ENCODE data around the gene ZBTB8B. TPM values are rescaled to one million over a fixed set of nuclear protein-coding genes. Genes with fewer than 3 reads are reported as not detected.

ZBTB8B gene
- total RNA-seq, 1 donor from 2014 or later = 1.9 TPM

DNA sequence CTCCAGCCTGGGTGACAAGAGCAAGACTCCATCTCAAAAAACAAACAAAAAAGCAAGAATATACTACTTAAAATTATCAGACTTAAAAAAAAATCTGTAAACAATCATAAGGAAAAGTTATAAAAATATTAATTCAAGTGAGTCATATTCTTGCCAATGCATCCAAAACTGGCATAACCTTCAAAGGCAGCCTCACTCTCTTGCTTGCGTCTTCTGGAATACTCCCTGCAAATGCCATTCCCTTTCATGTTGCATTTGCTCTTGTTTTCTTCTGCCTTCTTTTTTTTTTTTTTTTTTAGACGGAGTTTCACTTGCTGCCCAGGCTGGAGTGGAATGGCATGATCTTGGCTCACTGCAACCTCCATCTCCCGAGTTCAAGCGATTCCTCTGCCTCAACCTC, 42.1 kb downstream of the ZBTB8B start:
- Mint-ChIP-seq H3K4me3 (no peak overlapping the region), H3K4me1 (ENCODE audit: unreplicated experiment) (peaks cover 3% of the 10 kb centered on the region)

DNA sequence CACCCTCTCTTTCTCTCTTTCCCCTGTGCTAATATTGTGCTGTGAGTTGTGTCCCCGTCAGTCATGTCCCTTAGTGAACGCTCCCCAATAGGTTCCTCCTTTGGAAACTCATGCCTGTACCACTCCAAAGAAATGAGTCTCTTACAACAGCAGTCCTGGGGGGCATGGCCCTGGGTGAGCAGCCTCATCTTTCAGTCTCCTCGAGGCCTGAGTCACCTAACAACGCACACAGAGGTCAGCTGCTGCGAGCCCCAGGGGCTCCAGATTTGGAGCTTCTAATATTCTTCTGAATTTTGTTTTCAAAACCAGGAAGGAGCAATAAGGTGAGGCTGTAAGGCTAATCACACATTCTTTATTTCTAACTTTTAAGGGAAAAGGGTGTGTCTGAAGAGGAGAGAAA, 43.9 kb downstream of the ZBTB8B start:
- no peak for DNase-seq (ENCODE audit: extremely low spot score, unreplicated experiment)
- peaks cover 3% of the 10 kb centered on the region for H3K4me1 Mint-ChIP-seq (ENCODE audit: unreplicated experiment)
- TF ChIP-seq CTCF (conservative IDR thresholded peaks at IDR 0.05) = no peak
- no peak overlapping the region for H3K4me3 Mint-ChIP-seq
- H3K9me3 Mint-ChIP-seq = no peaks in the 10 kb centered on the region
- no peak overlapping the region for H3K27ac Mint-ChIP-seq
- H3K27me3 Mint-ChIP-seq = no peaks in the 10 kb centered on the region
- no peaks in the 10 kb centered on the region for H3K36me3 Mint-ChIP-seq

More for the DNA sequence above, 42.1 kb downstream of the ZBTB8B start:
- H3K27me3 Mint-ChIP-seq = no peaks in the 10 kb centered on the region
- TF ChIP-seq CTCF (conservative IDR thresholded peaks at IDR 0.05) = no peak
- no peaks in the 10 kb centered on the region for H3K36me3 Mint-ChIP-seq
- no peak overlapping the region for H3K27ac Mint-ChIP-seq
- no peak for DNase-seq (ENCODE audit: extremely low spot score, unreplicated experiment)
- no peaks in the 10 kb centered on the region for H3K9me3 Mint-ChIP-seq

- H3K27me3 Mint-ChIP-seq = no peaks in the 10 kb centered on the region
- peaks cover 3% of the 10 kb centered on the region for H3K4me1 Mint-ChIP-seq (ENCODE audit: unreplicated experiment)
- no peaks in the 10 kb centered on the region for H3K9me3 Mint-ChIP-seq
- no peak for TF ChIP-seq CTCF (conservative IDR thresholded peaks at IDR 0.05)
- no peak overlapping the region for H3K4me3 Mint-ChIP-seq
- H3K36me3 Mint-ChIP-seq = no peaks in the 10 kb centered on the region
- H3K27ac Mint-ChIP-seq = no peak overlapping the region
- no peak for DNase-seq (ENCODE audit: extremely low spot score, unreplicated experiment)
Observed at GRCh38 chr1:32509939-32510338, 45.1 kb downstream of the ZBTB8B start.

Other genes starting within 250 kb of the ZBTB8B start
- gene TMEM234, start 242.7 kb upstream of the ZBTB8B start, total RNA-seq (ENCODE audit: low replicate concordance) = 33.9 and 35.4 TPM in 2 replicates
- gene EIF3I, start 242.7 kb upstream of the ZBTB8B start, total RNA-seq (ENCODE audit: low replicate concordance) = 162 and 179 TPM in 2 replicates
- 1.4 and 2.1 TPM in 2 replicates for gene FAM167B, start 217.8 kb upstream of the ZBTB8B start, total RNA-seq (ENCODE audit: low replicate concordance)
- gene LCK, start 213.8 kb upstream of the ZBTB8B start, total RNA-seq (ENCODE audit: low replicate concordance) = not detected in 2 replicates
- 108 and 114 TPM in 2 replicates for gene HDAC1, start 173.0 kb upstream of the ZBTB8B start, total RNA-seq (ENCODE audit: low replicate concordance)
- gene MARCKSL1, start 128.8 kb upstream of the ZBTB8B start, total RNA-seq (ENCODE audit: low replicate concordance) = 247 and 465 TPM in 2 replicates
- 4.7 and 8.7 TPM in 2 replicates for gene FAM229A, start 102.6 kb upstream of the ZBTB8B start, total RNA-seq (ENCODE audit: low replicate concordance)
- 2.1 and 3.8 TPM in 2 replicates for gene TSSK3, start 102.5 kb upstream of the ZBTB8B start, total RNA-seq (ENCODE audit: low replicate concordance)
- gene BSDC1, start 70.6 kb upstream of the ZBTB8B start, total RNA-seq (ENCODE audit: low replicate concordance) = 66.5 and 71.3 TPM in 2 replicates
- 5.4 and 9.5 TPM in 2 replicates for gene ZBTB8A, start 74.4 kb downstream of the ZBTB8B start, total RNA-seq (ENCODE audit: low replicate concordance)
- 41.7 and 49.8 TPM in 2 replicates for gene ZBTB8OS, start 185.5 kb downstream of the ZBTB8B start, total RNA-seq (ENCODE audit: low replicate concordance)
- gene RBBP4, start 186.1 kb downstream of the ZBTB8B start, total RNA-seq (ENCODE audit: low replicate concordance) = 274 and 386 TPM in 2 replicates
- gene SYNC, start 237.7 kb downstream of the ZBTB8B start, total RNA-seq (ENCODE audit: low replicate concordance) = 1.2 and 1.3 TPM in 2 replicates